ENCODE measurements around the gene FAM240A. TPM values are rescaled to one million over a fixed set of nuclear protein-coding genes. Genes with fewer than 3 reads are reported as not detected.

Gene FAM240A
- not detected in 2 replicates for total RNA-seq

GRCh38 chr3:46612324-46612723 lies at the start of gene FAM240A:
Gene FAM240A, plus strand, starts transcription at chr3:46612525. Its CDS starts 159 bp downstream, at chr3:46612684.

GRCh38 chr3:46566040-46566641 lies 46.2 kb upstream of the FAM240A start, which contains the start of gene LRRC2:
Gene LRRC2, minus strand, starts transcription at chr3:46566302. Its CDS starts 14,711 bp downstream, at chr3:46551591.

Other genes starting within 250 kb of the FAM240A start
- not detected in 2 replicates for gene CCR5, start 241.6 kb upstream of the FAM240A start, total RNA-seq
- 0.16 TPM in 1 of 2 replicates, not detected in the other for gene CCRL2, start 205.3 kb upstream of the FAM240A start, total RNA-seq
- gene LTF, start 147.6 kb upstream of the FAM240A start, total RNA-seq, result not detected in 2 replicates
- gene RTP3, start 114.5 kb upstream of the FAM240A start, total RNA-seq, result not detected in 2 replicates
- under 0.01 and 0.47 TPM in 2 replicates for gene LRRC2, start 46.2 kb upstream of the FAM240A start, total RNA-seq
- gene ALS2CL, start 81.2 kb downstream of the FAM240A start, total RNA-seq, result 0.26 and 0.63 TPM in 2 replicates
- not detected in 2 replicates for gene TMIE, start 88.9 kb downstream of the FAM240A start, total RNA-seq
- gene PRSS50, start 105.3 kb downstream of the FAM240A start, total RNA-seq, result not detected in 2 replicates